Measurements from ENCODE around the gene JAM3.
A peak's percentile ranks its signal among the peaks of the same experiment; 100 is the strongest.

Gene JAM3

DNA sequence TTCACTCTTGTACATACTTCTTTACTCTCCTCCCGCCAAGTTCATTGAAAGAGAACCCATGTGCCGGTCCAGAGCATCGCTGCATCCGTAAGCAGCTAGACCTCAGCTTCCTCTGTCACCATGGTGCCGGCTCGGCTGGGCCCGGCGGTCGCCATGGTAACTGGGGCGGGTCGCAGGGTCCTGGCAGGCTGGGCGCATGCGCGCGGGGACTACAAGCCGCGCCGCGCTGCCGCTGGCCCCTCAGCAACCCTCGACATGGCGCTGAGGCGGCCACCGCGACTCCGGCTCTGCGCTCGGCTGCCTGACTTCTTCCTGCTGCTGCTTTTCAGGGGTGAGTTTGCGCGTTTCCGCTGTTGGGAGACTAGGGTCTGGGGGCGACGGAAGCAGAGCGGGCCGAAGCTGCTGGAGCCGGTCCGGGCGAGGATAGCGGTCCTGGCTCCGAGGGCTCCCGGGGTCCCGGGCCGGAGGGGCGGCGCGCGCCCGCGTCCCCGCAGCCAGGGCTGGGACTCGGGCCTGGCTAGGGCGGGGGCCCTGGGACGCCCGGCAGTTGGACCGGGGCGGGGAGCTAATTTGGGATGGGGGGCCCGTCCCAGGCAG lies at the start of gene JAM3:
Gene JAM3 (plus strand): TSS at position 244 of the 597 bp plus-strand sequence. CDS start 12 bp downstream, at position 256.
- DNase-seq (ENCODE audit: low read depth in 2 of 3, low spot score in 2 of 3), result peak; percentile 89 to 95 (median 93)

DNA sequence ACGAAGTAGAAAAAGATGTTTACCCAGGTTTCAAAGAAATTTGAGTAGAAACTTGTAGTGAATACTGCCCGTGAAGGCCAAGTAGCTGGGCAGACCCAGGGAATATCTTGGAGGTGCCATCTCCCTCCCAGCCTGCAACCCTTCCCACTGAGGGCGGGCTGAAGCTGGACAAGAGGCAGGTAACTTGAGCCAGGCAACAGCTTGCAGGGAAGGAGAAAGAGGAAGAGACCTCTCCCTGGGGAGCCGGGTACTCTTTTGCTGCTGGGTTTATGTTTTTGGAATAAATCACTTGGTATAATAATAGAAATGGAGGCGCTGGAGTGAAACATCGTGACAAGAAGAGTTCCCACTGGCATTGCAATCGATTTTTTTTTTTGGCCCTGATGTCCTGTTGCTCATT lies 49.4 kb upstream of the JAM3 start:
- DNase-seq (ENCODE audit: low read depth in 2 of 3, low spot score in 2 of 3), result no peak

DNA sequence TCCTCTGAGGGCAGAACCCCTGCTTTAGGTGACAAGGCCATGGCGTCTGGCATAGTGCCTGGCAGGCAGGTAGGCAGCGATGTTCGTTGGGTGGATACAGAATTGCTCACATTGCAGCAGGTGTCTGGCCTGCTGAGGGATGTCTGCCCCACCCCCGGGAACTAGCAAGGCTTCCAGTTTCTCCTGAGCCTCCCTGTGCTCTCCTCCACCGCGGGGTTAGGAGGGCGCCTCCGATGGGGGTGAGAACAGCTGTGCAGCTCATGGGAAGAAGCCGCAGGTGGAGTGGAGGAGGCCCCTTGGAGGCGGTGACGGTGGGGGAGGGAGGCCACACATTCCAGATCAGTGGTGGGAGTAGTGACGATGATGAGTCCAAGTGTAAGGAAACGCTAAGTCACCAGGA lies 48.3 kb upstream of the JAM3 start:
- DNase-seq (ENCODE audit: low read depth in 2 of 3, low spot score in 2 of 3), result no peak

DNA sequence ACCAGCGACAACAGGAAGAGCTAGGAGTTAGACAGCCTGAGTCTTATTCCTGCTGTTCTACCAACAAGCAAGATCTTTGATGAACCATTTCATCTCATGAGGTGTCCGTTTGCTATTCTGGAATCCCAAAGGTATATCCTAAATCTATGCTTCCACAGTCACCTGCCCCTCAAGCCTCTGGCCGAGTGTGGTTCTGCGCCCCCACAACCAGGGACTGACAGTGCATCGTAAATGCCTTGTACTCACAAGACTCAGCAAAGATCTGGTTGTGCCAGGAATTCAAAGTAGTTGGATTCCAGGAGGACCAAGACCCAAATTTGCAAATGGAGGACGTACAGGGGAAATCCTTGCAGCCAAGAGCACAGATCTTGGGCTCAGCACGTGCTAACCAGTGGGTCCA lies 47.5 kb upstream of the JAM3 start:
- no peak for DNase-seq (ENCODE audit: low read depth in 2 of 3, low spot score in 2 of 3)

DNA sequence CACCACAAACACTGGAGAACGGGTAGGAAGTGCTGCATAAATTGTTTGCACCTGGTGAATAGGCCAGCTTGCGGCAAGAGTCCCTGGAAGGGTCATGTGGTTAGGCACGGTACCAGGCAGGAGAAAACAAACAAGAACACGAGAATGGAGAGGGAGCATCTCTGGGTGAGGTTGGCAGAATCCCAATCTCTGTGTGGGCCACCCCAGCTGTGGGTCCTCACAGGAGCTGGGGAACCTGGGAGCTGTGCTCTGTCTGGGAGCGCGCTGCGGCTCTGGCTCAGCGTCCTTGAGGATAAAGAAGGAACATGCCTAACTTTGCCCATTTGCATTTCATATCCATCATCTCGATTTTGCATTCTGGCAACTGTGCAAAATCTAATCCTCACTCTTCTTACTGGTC lies 46.1 kb upstream of the JAM3 start:
- DNase-seq (ENCODE audit: low read depth in 2 of 3, low spot score in 2 of 3), result no peak

DNA sequence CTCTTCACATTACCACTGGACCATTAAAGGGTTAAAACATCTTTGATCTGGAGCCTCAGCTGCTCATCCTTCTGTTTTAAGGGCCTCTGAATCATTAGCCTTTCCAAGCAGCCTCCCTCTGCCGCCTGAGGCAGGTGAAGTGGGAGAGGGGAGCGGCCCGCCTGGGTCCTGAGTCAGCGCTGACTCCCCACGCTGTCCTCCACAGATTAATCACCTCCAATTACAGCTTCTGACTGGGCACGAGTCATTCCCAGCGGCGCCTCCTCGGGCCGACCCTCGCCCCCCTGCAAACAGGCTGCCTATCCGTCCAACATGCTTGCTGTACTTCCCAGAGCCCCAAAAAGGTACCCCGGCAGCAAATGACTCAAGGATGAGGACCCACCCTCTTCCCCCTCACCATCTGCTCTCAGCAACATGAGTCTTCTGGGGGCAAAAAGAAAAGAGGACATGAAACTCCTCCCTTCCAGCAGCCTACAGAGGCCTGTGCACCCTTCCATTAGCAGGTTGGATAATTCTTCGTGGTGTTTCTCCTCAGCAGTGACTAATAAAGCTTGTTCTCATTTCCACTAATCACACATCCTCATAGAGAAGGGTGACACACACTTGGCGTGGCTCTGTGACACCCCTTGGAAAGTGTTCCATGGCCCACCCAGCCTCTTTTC lies 44.3 kb upstream of the JAM3 start:
- DNase-seq (ENCODE audit: low read depth in 2 of 3, low spot score in 2 of 3), result no peak

DNA sequence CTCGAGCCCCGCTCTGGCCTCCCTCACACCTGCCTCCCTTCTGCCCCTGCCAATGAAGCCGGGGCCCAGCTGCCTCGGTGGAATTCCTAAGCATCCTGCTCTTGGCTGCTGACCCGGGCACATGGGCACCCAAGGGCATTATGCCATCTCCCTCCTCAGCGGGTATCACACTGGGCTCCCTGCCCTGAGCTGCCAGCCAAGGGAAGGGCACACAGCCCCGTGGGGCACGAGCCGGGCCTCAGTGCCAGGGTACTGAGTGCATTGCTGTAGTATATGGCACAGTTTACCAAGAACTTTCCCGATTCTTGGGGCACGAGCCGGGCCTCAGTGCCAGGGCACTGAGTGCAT lies 43.8 kb upstream of the JAM3 start:
- DNase-seq (ENCODE audit: low read depth in 2 of 3, low spot score in 2 of 3), result no peak

DNA sequence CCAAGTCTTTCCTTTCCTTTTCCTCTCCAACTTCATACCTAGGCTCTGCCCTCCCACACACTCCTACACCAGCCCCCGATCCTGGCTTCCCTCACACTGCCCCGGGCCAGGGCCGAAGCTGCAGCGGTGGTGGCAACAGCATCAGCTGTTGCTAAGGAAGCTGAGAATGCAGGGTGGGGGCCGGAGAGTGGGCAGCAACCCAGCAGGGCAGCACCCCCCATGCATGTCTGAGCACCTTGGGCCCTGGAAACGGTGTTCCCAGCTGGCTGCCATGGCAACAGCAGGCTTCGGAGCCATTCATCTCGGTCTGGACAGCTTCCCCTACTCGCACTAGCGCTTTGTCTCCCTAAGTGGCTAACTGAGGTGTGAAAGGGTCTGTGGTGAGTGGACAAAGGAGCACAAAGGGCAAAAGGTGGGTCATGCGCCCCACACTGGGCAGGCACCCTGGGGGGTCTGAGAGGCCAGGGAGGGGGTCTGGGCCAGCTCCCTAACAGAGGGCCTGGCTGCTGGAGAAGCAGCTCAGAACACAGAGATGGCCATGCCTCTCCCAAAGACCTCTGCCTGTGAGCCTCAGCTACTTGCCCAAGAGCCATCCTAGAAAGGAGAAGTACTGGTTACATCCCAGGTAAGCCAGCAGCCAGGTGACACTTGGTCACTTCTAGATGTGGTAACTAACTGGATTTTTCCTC lies 42.1 kb upstream of the JAM3 start:
- DNase-seq (ENCODE audit: low read depth in 2 of 3, low spot score in 2 of 3), result no peak

DNA sequence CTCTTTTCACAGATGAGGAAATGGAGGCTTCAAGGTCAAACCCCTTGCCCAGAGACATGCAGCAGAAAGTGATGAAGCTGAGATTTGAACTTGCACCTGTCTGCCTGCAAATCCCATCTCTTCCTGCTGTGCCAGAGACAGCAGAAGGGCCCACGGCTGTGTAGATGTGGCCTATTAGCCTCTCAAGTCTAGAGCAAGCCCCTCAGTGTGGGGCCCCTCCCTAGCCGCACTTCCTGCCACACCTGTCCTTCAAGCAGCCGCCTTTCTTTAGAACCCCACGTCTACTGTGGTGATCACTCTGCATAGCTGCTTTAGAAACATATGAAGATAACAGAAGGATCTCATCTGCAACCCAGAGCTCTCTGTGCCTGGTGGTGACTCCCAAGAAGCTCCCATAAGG lies 41.2 kb upstream of the JAM3 start:
- DNase-seq (ENCODE audit: low read depth in 2 of 3, low spot score in 2 of 3), result no peak

DNA sequence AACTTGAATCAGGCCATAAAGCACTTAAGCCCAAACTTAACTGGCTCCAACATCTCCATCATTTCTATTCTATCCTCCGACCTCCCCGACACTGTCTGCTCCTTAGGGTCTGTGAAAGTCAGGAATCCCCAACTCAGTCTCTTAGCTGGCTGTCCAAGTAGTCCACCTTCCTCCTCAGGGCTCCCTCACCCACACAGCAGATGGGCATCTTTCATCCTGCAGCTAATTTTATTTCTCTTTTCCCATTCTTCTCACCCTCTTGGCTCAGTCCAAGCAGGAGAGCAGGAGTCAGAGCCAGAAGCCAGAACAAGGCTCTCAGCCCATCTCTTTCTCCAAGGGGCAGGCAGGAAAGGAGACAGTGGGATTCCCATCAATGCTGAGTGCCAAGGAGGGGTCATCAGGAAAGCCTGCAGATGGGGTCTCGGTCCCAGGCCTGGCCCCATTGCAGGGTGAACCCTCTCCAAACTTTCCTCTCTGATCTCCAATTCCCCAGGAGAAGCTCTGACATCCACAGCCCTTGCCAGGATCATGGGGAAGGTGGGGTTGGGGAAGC lies 40.4 kb upstream of the JAM3 start:
- DNase-seq (ENCODE audit: low read depth in 2 of 3, low spot score in 2 of 3), result no peak

DNA sequence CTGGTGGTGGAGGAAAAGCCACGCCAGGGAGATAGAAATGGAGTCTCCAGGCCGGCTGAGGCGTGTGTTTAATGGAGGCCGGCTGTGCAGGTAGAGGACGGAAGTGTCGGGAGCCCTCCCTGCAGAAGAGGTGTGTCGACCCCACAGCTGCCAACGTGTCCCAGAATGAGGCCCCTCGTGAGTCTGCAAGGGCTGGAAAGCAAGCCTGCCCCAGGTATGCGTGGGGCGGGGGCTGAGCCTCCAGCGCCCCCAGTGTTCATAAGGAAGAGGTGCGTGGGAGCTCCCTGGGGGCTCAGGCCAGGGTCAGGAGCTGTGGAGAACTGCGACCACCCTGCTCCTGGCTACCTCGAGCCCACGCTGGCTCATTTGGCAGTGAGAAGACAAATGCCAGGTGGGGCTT lies 38.0 kb upstream of the JAM3 start:
- no peak for DNase-seq (ENCODE audit: low read depth in 2 of 3, low spot score in 2 of 3)

DNA sequence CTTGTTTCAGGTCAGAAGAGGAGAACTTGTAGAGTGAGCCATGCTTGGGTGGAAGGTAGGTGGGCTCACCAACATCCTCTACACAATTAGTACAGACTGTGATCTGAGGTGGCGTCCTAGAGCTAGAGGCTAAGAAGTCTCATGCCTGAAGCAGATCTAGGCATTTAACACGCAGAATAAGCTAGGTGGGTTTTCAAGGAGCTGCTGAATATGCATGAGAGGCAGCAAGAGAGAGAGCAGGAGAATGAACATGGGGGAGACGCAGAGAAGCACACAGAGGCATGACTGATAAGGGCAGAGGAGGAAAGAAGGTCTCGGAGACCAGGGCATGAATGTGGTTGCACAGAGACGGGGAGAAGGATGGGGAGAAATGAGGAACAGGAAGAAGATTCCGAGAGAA lies 36.8 kb upstream of the JAM3 start:
- no peak for DNase-seq (ENCODE audit: low read depth in 2 of 3, low spot score in 2 of 3)

DNA sequence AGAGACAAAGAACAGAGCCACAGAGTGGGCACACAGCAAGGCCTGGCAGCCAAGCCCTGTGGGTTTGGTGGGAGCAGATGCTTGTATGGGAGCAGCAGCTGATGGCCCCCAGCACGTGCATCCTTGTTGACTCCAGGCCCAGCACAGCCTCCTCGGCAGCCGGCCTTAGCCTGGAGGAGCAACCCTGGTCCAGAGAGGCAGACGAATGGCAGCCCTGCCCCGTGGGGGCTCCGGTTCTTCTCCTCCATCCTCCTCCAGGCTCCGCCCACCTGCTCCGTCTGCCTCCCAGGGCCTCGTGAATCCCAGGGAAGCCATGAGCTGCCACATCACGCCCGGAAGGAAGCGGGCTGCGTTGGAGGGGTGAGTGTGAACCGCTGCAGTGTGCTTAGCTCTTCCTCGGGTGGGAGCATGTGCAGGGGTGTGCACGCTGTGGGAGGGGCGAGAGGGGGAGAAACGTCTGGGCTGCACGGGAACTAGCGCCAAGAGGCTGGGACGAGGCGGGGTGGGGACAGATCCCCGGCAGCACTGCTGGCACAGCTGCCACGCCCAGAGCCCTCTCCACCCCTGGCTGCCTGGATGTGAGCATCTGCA lies 36.3 kb upstream of the JAM3 start:
- DNase-seq (ENCODE audit: low read depth in 2 of 3, low spot score in 2 of 3), result no peak

DNA sequence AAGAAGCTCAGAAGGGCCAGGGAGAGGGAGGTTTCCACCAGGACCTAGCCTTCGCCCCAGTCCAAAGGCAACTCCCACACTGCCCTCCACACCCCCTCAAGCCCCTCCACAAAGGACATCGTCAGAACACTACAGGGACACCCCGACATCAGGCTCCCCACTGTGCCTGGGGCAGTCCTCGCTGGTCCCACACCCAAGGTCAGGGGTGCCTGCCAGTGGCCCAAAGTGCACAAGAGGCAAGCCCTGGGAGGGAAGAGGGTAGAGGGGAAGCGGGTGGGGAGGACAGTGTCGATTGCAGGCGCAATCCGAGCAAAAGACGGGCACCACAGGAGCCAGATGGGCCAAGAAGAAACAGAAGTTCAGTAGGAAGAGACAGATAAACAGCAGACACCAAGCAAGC lies 35.6 kb upstream of the JAM3 start:
- no peak for DNase-seq (ENCODE audit: low read depth in 2 of 3, low spot score in 2 of 3)

DNA sequence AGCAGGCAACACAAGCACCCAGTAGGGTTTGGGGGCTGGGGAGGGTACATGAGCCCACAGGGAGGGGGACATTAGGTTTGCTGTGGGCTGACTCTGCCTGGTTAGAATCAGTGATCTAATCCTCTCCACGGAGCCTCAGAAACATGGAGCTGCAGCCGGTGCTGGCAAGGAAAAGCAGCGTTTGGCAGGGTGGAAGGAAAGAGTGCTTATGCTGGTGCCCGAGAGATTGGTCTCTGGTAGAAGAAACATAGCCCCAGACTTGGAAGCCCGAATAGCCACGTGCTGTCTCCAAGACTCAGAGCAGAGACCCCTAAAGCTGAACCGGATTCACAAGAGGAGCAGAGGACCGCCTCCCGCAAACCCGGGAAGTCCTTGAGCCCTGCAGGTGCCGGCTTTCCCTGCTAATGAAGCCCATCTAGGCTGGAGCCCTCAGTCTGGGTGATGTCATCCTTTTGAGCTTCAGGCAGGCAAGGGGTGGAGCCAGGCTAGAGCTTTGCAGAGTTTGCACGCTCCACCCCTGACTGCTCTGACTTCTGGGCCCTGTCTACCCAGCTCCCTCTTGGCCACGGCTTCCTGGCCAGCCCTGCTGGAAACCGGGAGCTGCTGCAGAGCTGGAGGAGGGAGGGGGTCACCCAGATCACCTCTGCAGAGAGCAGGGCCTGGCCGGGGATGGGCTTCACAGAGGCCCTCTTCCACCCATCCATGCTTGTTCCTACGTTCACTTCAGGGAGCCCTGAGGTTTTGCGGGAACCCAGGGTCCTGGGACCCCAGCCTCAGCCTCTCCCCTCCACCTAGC lies 35.0 kb upstream of the JAM3 start:
- no peak for DNase-seq (ENCODE audit: low read depth in 2 of 3, low spot score in 2 of 3)

DNA sequence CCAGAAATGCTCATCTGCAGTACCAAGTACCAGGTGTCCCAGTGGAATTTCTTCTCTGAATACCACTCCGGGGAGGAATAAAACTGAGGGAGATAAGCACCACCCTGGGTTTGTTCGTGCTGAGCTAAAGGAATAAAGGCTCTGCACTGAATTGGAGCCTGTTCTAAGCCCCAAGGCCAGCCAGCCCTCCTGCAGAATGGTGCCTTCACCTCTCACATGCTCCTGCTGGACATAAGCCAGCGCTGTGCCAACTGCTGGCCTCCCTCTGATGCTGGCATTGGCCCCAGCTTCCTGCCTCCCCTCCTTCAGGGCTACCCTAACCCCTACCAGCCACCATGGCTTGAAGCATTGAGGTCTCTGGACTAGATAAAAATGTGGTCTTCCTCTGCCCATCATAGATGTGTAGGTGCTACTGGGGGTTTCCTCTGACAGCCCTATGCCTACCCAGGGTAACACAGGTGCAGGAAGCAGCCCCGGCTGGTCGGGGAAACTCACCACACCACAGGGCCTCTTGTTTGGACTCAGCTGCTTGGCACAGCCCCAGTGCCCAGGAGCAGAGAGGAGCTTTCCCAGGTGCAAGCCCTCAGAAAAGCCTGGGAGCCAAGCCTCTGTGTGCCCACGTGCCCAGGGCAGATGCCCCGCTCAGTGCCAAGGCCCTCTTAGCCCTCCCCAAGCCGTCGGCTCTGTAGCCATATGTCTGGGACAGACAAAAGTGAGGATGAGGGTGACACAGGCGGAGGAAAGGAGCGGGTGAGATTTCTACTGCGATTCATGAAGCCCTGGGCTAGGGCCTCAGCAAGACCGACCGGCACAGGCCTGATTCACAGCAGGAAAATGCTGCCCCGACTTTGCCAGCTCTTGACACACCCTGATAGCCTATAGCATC lies 34.1 kb upstream of the JAM3 start:
- DNase-seq (ENCODE audit: low read depth in 2 of 3, low spot score in 2 of 3), result no peak

DNA sequence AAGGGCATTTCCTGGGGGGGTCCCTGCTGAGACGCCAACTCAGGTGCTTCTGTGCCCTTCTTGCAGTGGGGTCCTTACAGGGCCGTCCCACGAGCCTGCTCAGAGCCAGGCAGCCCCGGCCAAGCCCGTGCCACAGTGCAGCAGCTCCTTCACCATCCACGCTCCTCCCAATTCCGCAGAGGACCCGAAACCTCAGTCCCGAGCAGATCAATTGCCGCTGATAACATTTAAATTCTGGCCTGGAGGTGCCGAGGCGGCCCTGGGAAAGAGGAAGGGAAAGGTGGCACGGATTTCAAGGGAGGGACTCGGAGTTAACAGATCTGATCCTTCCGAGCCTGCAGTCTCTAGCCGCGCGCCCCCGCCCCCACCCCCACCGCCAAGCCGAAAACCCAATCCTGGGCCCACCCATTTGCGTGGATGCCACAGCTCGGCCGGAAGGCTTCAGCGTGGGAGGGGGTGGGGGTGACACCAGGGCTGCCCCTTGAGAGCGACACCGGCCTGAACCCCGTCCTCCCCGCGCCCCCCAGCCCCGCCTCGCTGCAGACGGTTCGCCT lies 32.3 kb upstream of the JAM3 start:
- no peak for DNase-seq (ENCODE audit: low read depth in 2 of 3, low spot score in 2 of 3)

DNA sequence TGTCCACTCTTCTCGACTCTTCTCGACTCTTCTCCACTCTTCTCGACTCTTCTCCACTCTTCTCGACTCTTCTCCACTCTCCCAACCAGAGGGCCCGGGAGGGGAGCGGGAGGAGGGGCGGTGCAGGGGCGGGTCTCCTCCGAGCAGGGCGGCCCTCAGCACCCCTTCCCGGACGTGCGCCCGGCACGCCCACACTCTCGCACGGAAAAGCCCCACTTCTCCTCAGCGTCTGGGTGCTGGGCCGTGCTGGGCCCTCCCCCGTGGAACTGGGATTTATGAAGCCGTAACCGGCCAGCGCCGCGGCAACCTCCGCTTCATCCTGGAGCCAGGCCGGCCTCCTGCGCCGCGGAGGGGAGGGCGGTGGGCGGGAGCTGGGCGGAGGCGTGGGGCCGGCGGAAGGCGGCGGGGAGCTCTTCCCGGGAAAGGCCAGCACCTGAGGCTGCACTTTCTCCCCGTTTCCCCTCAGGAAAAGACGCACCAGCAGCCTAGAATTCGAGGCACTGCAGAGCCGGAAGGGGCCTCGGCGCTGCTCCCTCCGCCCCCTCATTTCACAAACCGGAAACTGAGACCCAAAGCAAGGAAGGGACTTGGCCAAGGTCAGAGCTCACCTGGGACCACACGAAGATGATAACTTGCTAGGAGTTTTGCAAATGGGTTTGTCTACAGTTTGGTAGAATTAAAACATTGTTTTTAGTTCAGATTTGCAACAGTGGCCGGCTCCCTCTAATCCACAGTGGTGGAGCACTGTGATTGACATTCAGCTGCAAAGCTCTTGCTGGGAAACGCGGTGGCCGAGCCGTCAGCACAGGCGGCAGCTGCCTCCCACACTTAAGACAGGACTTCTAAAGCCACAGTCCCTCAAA lies 31.6 kb upstream of the JAM3 start:
- no peak for DNase-seq (ENCODE audit: low read depth in 2 of 3, low spot score in 2 of 3)

DNA sequence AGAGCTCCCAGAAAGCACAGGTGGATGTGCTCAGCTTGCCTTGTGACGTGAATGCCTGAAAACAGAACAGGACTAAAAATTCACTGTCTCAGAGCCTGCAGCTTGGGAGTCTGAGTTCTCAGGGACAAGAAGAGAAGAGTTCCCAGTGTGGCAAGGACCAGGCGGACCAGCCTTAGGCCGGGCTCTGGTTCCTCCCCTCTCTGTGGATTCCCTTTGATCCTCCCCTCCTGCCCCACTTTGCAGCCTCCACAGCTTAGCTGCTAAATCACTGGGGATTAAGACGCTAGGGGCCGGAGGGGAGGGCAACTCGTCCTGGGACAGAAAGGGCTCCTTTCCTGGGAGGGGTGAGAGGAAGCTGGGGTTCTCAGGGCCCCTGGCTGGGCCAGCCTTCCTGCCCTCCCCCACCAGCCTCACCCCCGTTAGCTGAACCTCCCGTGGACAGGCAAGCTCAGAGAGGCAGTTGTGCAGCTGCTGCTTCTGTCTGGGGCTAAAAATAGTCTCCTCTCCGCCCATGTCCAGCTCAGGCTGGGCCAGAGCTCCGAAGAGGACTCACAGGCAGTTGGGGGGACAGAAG lies 29.9 kb upstream of the JAM3 start:
- DNase-seq (ENCODE audit: low read depth in 2 of 3, low spot score in 2 of 3), result no peak

All from activated CD8-positive, alpha-beta memory T cell treated with anti-CD3 and anti-CD28 coated beads for 48 hours (primary cell).